ENCODE results near the gene CELSR2. TPM values are rescaled to one million over a fixed set of nuclear protein-coding genes. Genes with fewer than 3 reads are reported as not detected.
"Not testable (repeated sequence)": the region's sequence is repeated elsewhere in the genome, so short reads cannot be mapped to it uniquely, and the experiment has no call there.

CELSR2 gene, protein sequence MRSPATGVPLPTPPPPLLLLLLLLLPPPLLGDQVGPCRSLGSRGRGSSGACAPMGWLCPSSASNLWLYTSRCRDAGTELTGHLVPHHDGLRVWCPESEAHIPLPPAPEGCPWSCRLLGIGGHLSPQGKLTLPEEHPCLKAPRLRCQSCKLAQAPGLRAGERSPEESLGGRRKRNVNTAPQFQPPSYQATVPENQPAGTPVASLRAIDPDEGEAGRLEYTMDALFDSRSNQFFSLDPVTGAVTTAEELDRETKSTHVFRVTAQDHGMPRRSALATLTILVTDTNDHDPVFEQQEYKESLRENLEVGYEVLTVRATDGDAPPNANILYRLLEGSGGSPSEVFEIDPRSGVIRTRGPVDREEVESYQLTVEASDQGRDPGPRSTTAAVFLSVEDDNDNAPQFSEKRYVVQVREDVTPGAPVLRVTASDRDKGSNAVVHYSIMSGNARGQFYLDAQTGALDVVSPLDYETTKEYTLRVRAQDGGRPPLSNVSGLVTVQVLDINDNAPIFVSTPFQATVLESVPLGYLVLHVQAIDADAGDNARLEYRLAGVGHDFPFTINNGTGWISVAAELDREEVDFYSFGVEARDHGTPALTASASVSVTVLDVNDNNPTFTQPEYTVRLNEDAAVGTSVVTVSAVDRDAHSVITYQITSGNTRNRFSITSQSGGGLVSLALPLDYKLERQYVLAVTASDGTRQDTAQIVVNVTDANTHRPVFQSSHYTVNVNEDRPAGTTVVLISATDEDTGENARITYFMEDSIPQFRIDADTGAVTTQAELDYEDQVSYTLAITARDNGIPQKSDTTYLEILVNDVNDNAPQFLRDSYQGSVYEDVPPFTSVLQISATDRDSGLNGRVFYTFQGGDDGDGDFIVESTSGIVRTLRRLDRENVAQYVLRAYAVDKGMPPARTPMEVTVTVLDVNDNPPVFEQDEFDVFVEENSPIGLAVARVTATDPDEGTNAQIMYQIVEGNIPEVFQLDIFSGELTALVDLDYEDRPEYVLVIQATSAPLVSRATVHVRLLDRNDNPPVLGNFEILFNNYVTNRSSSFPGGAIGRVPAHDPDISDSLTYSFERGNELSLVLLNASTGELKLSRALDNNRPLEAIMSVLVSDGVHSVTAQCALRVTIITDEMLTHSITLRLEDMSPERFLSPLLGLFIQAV (N-terminal part only)
- total RNA-seq, result 6.3 TPM
- long read RNA-seq, partial matches to known transcripts, result 6 of 6 reads
- long read RNA-seq, other reads (novel, unspliced or antisense), result 0 of 6 reads

DNA sequence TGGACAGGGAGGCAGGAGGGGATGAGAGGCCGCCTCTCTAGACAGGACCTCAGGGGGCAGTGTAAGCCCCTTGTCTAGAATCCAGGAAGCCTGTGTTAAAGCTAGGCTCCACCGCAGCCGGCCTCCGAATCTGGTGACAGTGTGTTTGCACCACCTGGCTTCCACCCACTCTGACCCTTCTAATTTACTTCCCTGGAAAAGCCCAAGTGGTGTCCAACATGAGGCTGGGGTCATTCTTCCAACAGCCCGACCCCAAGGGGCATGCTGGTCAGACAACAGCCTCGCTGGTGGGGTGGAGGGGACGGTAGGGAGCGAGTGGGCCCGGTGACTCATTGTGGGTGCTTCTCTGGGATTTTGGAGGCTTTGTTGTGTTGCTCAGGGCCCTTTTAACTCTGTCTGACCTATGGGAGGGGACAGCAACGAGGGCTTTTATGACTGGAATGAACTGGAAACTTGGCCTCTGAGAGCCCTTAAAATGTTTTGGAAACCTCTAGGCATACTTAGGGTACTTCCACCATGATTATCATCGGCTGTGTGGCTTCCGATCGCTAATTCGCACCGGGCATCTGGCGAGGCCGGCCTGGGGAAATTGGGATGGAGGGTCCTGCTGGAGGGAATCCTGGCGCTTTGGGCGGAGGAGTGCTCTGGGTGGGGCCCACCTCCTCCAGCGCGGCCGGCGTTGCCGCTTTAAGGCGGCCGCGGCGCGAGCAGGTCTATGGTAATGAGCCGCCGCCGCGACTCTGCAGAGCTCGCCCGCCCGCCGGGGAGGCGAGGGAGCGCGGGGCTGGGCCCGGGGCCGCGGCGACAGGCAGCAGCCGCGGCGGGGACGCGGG, at the start of gene CELSR2:
TSS of gene CELSR2 (plus strand) at position 743 of the 833 bp plus-strand sequence. CDS start 541 bp downstream, outside the sequence.
- intact Hi-C loops (cut with DNase I), result no loop called here
- DNase-seq, result peak; percentile 71
- peak; percentile 84 for ATAC-seq (ENCODE audit: poor library complexity)

DNA sequence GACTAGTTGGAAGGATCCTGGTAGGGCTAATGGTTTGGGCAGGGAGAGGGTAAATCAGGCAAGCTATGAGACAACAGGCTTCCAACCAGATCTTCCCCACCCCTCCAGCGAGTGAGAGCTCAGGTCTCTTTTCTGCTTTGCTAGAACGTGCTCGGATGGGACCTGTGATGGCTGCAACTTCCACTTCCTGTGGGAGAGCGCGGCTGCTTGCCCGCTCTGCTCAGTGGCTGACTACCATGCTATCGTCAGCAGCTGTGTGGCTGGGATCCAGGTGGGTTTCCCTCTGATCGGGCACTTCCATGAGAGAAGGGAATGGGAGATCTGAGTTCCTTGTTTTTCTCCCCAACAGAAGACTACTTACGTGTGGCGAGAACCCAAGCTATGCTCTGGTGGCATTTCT, 49.6 kb upstream of the CELSR2 start:
- ATAC-seq (ENCODE audit: poor library complexity) (no peak), DNase-seq (no peak)
- intact Hi-C loops (cut with DNase I), result no loop called here

DNA sequence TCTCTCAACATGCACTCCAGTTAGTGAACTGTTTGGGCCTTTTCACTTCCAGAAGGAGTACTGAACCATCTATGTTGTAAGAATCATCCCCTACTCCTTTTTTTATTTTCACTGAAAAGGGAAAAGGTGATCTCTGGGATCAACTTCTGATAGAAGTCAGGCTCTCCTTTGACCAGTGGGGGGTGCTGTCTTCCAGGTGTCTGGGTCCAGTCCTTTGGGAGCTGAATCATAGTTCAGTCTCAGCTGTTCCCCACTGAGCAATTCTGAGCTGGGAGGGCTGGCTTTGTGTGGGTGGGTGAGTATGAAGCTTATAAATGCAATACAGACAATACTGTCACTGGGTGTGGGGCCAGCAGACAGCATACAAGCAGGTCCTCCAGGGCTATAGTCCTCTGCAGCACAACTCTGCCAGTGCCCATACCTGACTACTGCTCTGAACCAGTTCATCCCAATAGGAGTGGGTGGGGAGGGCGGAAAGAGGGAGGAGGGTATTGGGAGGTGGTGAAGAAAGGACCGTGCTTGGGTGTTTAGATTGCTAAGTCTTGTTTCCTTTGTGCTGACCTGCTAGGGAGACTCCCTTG, 48.1 kb upstream of the CELSR2 start:
- intact Hi-C loops (cut with DNase I), result no loop called here
- DNase-seq (no peak), ATAC-seq (ENCODE audit: poor library complexity) (no peak)

DNA sequence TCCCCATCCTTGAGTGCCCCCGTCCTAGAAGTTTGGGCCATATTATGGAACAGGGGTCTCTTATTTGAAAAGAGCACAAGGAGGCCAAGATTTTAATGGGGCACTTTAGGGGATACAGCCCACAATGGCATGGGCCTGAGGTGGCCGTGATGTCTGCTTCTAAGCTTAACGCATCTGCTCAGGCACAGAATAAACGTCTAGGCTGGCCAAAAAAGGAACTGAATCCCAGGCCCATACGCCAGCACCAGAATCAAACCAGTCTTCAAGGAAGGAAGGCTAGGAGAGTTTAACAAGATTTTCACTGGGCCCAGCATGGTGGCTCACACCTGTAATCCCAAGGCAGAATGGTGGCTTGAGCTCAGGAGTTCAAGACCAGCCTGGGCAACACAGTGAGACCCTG, 44.9 kb upstream of the CELSR2 start:
- no peak for ATAC-seq (ENCODE audit: poor library complexity)
- intact Hi-C loops (cut with DNase I), result no loop called here

DNA sequence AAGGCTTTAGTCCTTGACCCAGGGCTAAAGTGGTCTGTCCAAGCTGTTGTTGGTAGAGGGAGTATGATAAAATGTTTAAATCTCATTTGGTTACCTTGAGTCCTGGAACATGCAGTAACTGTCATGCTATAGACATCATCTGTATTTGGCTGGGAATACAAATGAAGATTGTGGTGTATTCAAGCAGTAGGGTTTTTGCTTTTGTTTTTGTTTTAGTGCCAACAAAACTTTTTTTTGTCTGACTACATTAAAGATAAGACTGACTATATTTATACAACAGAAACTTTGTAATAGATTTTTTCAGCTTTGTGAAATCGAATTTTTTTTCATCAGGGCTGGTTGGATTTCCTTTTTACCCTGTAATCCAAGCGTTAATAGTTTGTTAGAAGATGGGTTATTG, 43.0 kb upstream of the CELSR2 start:
- DNase-seq (no peak), ATAC-seq (ENCODE audit: poor library complexity) (no peak)
- intact Hi-C loops (cut with DNase I), result no loop called here

More for the DNA sequence above, 44.9 kb upstream of the CELSR2 start:
- DNase-seq, result no peak

DNA sequence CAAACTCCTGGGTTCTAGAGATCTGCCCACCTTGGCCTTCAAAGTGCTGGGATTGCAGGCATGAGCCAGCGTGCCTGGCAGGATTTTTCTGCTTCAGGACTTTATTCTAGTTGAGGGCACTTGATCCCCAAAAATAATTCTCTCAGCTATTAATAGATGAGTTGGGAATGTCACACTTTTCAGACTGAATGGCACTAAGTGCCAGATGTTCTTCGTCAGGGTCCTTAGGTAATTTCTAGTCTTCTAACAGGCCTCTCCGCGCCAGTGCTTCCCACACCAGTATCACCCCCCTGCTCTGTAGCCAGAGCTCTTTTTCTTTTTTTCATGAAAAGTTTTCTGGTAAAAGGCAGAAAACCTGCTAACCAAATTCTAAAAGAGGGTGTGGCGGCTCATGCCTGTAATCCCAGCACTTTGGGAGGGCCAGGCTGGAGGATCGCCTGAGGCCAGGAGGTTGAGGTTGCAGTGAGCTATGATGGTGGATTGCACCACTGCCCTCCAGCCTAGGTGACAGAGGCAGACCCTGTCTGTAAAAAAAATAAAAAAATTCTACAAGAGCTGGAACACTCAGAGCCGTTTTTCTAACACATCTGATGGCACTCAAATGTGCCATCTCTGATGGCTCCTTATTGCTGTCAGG, 41.8 kb upstream of the CELSR2 start:
- ATAC-seq (ENCODE audit: poor library complexity), result no peak
- intact Hi-C loops (cut with DNase I), result no loop called here
- DNase-seq, result no peak

DNA sequence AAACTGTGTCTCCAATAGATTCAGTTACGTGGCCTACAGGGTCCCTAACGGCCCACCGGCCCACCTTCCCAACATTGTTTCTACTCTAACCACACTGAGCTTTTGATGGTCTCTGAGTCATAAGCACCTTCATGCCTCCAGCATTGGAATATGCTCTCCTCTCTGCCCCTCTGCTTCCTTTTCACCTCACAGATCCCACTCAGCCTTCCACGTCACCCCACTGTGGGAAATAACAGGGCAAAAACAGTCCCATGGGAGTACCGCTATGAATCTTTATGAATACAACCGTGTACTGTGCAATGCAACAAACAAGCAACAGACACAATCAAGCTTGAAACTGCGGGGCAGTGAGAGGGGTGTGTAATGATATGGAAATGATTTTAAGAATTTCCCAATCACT, 40.9 kb upstream of the CELSR2 start:
- ATAC-seq (ENCODE audit: poor library complexity) (no peak), DNase-seq (no peak)
- intact Hi-C loops (cut with DNase I), result no loop called here

DNA sequence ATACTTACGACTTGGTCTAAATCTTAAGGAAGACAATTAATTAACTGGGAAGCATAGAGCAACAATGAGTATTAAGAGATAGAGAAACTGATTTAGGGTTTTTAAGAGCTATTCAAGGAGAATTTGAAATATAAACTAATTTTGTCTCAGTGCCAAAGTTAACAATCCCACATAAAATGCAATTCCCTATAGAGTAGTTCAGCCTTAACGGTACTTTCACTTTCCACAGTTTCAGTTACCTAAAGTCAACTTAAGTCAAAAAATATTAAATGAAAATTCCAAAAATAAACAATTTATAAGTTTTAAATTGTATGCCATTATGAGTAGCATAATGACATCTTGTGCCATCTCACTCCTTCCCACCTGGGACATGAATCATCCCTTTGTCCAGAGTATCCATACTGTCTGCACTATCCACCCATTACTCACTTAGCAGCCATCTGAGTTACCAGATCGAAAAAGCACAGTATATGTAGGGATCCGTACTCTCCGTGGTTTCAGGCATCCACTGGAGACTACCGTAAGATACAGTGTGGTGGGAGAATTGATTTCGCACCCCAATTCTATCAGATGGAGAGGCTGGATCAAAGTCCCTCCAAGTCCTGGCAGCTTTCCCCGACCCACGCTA, 40.4 kb upstream of the CELSR2 start:
- intact Hi-C loops (cut with DNase I), result no loop called here
- DNase-seq (no peak), ATAC-seq (ENCODE audit: poor library complexity) (no peak)

DNA sequence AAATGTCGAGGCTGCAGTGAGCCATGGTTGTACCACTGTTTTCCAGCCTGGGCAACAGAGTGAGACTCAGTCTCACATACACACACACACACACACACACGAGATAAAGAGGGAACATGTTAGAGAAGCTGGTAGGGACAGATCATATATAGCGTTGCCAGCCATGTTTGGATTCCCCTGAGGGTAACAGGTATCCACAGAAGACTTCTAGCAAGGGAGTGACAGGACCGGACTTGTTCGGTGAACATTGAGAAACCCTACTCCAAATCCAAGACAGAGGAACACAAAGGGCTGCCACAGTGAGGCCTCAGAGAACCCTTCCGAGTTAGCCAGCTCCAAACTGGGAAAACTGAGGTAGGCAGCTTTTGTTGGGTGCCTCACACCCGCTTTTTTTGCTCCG, 39.3 kb upstream of the CELSR2 start:
- intact Hi-C loops (cut with DNase I), result no loop called here

DNA sequence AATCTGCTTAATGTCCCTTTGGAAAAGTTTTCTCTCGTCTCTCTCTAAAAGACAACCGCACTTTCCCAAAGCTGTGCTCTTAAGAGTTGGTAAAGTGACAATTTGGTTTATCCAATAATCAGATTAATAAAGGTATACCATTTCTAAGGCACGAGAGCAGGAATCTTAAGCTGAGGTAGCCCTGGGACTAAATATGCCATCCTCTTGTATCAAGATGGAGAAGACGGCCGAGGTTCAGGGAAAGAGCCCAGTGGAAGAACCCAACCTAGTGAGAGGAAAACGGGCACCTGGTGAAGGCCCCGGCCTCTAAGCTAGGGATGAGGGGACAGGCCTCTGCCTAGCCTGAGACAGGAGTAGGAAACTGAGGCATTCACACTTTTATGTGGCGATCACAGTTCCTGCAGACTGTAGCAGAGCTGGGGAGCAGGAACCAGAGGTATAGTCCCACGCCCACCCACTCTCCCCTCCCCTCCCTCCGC, 36.0 kb upstream of the CELSR2 start:
- intact Hi-C loops (cut with DNase I), result no loop called here
- ATAC-seq (ENCODE audit: poor library complexity) (no peak), DNase-seq (no peak)

More for the DNA sequence above, 39.3 kb upstream of the CELSR2 start:
- DNase-seq (no peak), ATAC-seq (ENCODE audit: poor library complexity) (no peak)

DNA sequence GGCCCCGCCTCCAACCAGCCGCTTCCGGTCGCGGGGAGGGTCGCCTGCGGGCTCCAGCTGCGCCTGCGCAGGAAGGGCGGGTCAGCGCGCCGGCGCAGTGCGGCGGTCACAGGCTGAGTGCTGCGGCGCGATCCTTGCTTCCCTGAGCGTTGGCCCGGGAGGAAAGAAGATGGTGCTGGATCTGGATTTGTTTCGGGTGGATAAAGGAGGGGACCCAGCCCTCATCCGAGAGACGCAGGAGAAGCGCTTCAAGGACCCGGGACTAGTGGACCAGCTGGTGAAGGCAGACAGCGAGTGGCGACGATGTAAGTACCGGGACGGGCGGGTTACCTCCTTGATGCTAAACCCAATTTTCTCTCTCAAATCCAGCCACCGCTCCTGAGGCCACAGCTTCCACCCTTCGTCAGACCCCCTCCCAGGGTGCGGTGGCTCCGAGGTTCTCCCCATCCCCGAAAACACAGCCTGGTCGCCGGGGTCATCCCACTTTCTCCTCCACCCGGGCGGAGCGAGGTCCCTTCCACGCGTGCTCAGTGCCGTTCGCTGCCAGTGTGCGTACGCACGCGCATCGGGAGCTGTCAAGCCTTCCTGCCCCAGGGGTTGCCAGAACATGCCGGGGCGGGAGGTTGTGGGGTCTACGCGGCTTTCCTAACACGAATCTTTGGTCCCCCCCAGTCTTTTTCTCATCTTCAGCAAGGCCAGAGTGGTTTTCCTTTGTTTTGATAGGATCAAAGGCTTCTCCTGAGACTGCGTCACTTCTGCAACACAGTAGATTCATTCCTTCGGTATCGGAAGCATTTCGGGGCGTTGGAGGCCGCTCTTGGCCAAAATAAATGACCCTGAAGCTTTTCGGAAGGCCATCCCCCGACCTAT, 35.3 kb upstream of the CELSR2 start, which contains the start of gene SARS1:
TSS of gene SARS1 (plus strand) at position 95 of the 870 bp plus-strand sequence. CDS start at position 170, 75 bp downstream.
- intact Hi-C loops (cut with DNase I), result no loop called here
- ATAC-seq (ENCODE audit: poor library complexity), result peak; percentile 98
- peak; percentile 92 for DNase-seq

DNA sequence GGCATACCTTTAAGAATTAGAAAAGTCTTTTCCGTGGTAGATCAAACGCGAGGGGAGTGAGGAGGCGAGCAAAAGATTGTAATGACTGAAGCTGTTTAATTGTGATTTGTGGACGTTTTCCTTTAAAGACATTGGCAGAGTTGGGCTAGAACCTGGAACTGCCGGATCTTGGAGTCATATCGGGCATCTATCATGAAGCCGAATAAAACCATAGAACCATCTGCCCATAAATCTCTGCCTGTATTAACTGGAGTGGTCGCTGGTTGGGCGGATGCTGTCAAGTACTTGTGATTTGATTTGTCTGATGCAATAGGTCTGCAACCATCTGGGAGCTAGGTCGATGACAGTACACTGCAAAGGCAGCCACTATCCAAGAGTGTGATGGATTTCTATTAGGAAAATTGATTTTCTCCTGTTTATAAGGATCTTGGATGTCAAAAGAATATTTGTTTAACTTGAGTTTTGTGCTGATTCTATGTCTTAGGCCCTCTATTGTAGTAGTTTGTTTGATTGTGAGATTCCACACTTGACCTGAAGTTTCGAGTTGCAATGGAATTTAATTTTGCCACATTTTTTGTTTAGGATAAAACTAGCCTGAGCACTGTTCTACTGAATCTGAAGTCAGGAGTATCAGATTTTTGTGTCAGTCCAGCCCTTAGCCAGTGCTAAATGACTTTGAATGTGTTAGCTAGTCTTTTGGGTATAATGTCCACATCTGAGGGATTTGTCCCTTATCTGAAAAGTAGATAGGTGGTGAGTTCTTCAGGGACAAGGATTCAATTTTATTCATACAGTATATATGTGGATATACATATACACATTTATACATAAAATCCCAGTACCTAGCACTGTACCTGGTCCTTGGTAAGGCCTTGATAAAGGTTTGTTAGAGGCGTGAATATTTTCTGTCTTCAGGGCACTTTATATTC, 34.4 kb upstream of the CELSR2 start:
- intact Hi-C loops (cut with DNase I), result no loop called here
- ATAC-seq (ENCODE audit: poor library complexity) (peak; percentile 45), DNase-seq (no peak)

DNA sequence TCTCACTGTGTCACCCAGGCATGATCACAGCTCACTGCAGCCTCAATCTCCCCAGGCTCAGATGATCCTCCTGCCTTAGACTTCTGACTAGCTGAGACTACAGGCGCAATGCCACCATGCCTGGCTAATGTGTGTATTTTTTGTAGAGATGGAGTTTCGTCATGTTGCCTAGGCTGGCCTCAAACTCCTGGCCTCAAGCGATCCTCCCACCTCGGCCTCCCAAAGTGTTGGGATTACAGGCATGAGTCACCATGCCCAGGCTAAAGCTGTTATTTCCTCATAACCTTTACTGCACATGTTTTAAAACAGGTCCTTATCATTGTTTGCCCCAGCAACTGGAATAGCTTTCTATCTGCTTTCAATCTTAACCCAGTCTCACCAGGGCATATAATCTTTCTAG, 32.7 kb upstream of the CELSR2 start:
- ATAC-seq (ENCODE audit: poor library complexity), result no peak
- intact Hi-C loops (cut with DNase I), result no loop called here
- DNase-seq, result no peak

DNA sequence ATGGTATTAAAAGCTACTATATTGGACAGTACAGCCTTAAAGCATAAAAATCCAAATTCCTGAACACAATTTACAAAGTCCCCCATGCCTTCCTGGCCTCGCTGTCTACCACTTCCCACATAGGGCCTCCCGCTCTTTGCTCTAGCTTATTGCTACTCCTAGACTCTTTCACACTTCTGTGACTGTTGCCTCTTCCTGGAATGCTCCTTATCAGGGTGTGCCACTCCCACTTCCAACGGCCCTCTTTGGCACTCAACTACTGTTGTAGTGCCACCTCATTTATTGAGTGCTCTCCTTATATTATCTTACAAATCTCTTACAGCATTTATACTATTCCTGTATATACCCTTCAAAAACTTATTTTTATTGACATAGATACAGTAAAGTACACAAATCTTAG, 30.8 kb upstream of the CELSR2 start:
- ATAC-seq (ENCODE audit: poor library complexity) (no peak), DNase-seq (no peak)
- intact Hi-C loops (cut with DNase I), result no loop called here

DNA sequence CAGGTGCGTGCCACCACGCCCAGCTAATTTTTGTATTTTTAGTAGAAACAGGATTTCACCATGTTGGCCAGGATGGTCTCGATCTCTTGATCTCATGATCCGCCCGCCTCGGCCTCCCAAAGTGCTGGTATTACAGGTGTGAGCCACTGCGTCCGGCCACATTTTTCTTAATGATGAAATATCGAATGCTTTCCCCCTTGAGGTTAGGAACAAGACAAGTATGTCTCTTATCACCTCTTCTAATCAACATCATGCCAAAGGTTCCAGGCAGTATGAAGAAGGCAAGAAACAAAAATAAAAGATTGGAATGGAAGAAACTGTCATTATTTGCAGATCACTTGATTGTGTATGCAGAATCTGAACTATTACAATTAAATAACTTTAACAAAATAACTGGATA, 28.1 kb upstream of the CELSR2 start:
- intact Hi-C loops (cut with DNase I); DNase-seq; ATAC-seq (ENCODE audit: poor library complexity): not testable (repeated sequence)

All from Right ventricle myocardium superior (tissue), 1 donor.